PC-9 (cell line): ENCODE results near the gene CD53. TPM values are rescaled to one million over a fixed set of nuclear protein-coding genes. Genes with fewer than 3 reads are reported as not detected.

Experiments
- BruUV-seq: library from RNA; stranded (reverse); fragments of 400-500 nt; replicated peaks from 2 replicates; lab custom pipeline; 2021; lab: Mats Ljungman, UMichigan
- CTCF ChIA-PET: fragments of 300-600 bp; sonication (Branson Sonifier 250); formaldehyde crosslinking; loops from one replicate; lab custom pipeline; 2022; ENCODE audit warnings: antibody characterized with exemption; lab: Charles Lee
- POLR2A ChIA-PET: fragments of 300-600 bp; sonication (Branson Sonifier 250); formaldehyde crosslinking; loops from one replicate; lab custom pipeline; 2022; ENCODE audit warnings: antibody characterized with exemption; ENCODE audit not compliant: unreplicated experiment; lab: Charles Lee
- DNase-seq, 2 experiments: peaks; one replicate each; pipeline versions ENCODE4 v3.0.0 to v3.0.0-alpha.2; 2015 to 2022; ENCODE audit warnings: mixed read lengths in 1 of 2
- H2AFZ ChIP-seq: fragments of 200-600 bp; sonication (generic); 2 replicates; pipeline ENCODE4 v1.8.1; 2017; ENCODE audit warnings: antibody characterized with exemption
- H3F3A ChIP-seq: fragments of 200-600 bp; sonication (generic); 2 replicates; pipeline ENCODE4 v1.8.1; 2017; ENCODE audit warnings: antibody characterized with exemption, mild to moderate bottlenecking, low read depth; ENCODE audit not compliant: insufficient read depth
- H3K27ac ChIP-seq: fragments of 200-600 bp; sonication (generic); 2 replicates; pipeline ENCODE4 v1.6.1; 2016; ENCODE audit warnings: mixed run types
- H3K27me3 ChIP-seq: fragments of 200-600 bp; sonication (generic); 2 replicates; pipeline ENCODE4 v1.6.1; 2016; ENCODE audit warnings: low read depth, mixed run types; ENCODE audit not compliant: insufficient read depth
- H3K36me3 ChIP-seq: fragments of 200-600 bp; sonication (generic); 2 replicates; pipeline ENCODE4 v1.6.1; 2016; ENCODE audit warnings: low read depth, mixed run types
- H3K4me1 ChIP-seq: fragments of 200-600 bp; sonication (generic); replicated peaks from 2 replicates; pipeline ENCODE4 v1.6.1; 2016; ENCODE audit warnings: mixed run types; ENCODE audit not compliant: insufficient read depth
- H3K4me2 ChIP-seq: fragments of 200-600 bp; sonication (generic); 2 replicates; pipeline ENCODE4 v1.6.1; 2017; ENCODE audit warnings: mixed run types
- H3K4me3 ChIP-seq: fragments of 200-600 bp; sonication (generic); 2 replicates; pipeline ENCODE4 v1.6.1; 2016; ENCODE audit warnings: mixed run types
- H3K79me2 ChIP-seq: fragments of 200-600 bp; sonication (generic); 2 replicates; pipeline ENCODE4 v1.6.1; 2017; ENCODE audit warnings: low read depth, mixed run types
- H3K9me2 ChIP-seq: fragments of 200-600 bp; sonication (generic); 2 replicates; pipeline ENCODE4 v1.8.1; 2017; ENCODE audit warnings: mild to moderate bottlenecking; ENCODE audit not compliant: insufficient read depth
- H3K9me3 ChIP-seq: fragments of 200-600 bp; sonication (generic); 2 replicates; pipeline ENCODE4 v1.8.1; 2016; ENCODE audit warnings: low read depth; ENCODE audit not compliant: insufficient read depth
- H4K20me1 ChIP-seq: fragments of 200-600 bp; sonication (generic); 2 replicates; pipeline ENCODE4 v1.8.1; 2017; ENCODE audit not compliant: insufficient read depth
- EZH2 ChIP-seq: fragments of 200-600 bp; sonication (generic); IDR thresholded peaks from 2 replicates; pipeline ENCODE4 v1.8.0; 2017; ENCODE audit warnings: antibody characterized with exemption, low read depth
- intact Hi-C: fragments of 100-400 bp; cut with micrococcal nuclease; formaldehyde crosslinking; loops from one replicate; pipeline ENCODE4 v1.10.0; 2022; ENCODE audit not compliant: unreplicated experiment
- total RNA-seq: library from RNA; stranded (reverse); gene quantifications from 2 replicates; pipeline ENCODE4 v1.2.3, GENCODE V29; 2021
- TF ChIP-seq, protein P1 (sequence below): fragments of 200-600 bp; sonication (generic); conservative IDR thresholded peaks from 2 replicates; pipeline ENCODE4 v1.6.1; 2017; ENCODE audit warnings: mixed run types, antibody characterized with exemption, mild to moderate bottlenecking, moderate library complexity

Gene CD53
- total RNA-seq, 1 experiment from 2014 or later: not detected

DNA sequence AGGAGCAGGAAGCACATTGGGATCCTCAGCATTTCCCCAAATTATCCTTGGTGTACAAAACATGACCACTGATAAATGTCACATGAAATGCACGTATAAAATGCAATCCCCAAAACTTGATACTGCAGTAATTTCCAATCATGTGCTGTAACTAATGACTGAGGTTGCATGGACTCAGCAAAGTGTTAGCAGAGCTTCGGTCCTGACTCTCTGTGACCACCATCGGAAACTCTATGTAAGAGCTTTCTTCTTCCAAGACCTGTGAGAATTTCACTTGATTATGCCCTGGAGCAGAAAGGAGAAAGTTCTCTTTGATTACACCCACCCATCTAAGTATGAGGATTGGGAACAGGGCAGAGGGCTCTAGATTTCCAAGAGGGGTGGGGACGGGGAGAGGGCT, 908 bp downstream of the CD53 start:
- Histone ChIP-seq H3K9me3 (no peaks in the 10 kb centered on the region), H3K27me3 (no peaks in the 10 kb centered on the region; the same call in 1 of the 2 replicates), H2AFZ (no peak overlapping the region), H3K27ac (no peak overlapping the region), H3K4me1 (no peaks in the 10 kb centered on the region), H4K20me1 (no peaks in the 10 kb centered on the region), H3K4me3 (no peak overlapping the region), H3K36me3 (no peaks in the 10 kb centered on the region), H3K9me2 (no peaks in the 10 kb centered on the region), H3K4me2 (no peak overlapping the region), H3K79me2 (no peaks in the 10 kb centered on the region), H3F3A (no peaks in the 10 kb centered on the region)
- intact Hi-C loops: no loop called here
- no peak for DNase-seq
- TF ChIP-seq, protein P1, sequence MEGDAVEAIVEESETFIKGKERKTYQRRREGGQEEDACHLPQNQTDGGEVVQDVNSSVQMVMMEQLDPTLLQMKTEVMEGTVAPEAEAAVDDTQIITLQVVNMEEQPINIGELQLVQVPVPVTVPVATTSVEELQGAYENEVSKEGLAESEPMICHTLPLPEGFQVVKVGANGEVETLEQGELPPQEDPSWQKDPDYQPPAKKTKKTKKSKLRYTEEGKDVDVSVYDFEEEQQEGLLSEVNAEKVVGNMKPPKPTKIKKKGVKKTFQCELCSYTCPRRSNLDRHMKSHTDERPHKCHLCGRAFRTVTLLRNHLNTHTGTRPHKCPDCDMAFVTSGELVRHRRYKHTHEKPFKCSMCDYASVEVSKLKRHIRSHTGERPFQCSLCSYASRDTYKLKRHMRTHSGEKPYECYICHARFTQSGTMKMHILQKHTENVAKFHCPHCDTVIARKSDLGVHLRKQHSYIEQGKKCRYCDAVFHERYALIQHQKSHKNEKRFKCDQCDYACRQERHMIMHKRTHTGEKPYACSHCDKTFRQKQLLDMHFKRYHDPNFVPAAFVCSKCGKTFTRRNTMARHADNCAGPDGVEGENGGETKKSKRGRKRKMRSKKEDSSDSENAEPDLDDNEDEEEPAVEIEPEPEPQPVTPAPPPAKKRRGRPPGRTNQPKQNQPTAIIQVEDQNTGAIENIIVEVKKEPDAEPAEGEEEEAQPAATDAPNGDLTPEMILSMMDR: no peak
- TF ChIP-seq EZH2: no peak
- POLR2A ChIA-PET: no interaction called here
- CTCF ChIA-PET: interaction anchor here (0.5 kb wide), 1 partner anchor 776 kb away, joined by 14 read pairs; no protein-coding TSS in a partner anchor
- BruUV-seq: no TSS peak

DNA sequence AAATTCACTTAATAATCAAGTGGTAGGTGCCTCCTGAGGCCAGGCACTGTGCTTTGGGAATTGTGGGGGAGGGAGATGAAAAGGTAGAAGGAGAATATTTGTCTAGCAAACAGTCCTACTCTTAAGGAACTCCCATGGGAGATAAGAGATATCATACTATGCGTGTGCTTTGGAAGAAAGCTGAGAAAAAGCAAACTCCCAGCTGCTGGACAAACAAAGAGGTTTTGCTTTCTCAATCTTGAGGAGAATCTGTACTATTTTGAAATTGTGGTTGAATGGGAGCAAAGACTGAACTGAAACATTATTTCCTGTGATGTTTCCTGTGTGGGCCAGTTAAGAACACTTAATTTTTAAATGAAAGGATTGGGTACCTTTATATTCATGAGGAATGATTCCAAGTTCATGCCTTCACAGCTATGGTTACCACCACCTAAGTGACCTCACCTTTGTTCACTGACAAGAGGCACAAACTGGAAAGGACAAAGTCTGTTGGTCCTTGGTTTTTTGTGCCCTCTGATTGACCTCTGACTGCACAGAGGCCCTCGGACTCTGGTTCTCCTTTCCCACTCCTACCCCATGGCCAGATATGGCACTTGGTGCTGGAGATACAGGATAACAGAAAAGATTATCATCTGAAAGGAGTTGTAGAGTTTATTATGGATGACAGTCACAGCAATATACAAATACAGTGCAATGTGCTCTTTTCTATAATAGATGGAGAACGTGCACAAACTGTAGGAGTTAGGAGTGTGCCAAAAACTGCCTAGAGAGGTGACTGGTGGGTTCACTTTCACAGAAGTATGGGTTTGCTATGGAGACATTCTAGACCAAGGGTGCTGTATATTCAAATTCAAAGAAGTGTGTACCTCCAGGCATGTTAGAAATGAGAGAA, 1.6 kb downstream of the CD53 start:
- intact Hi-C loops: no loop called here
- POLR2A ChIA-PET: no interaction called here

DNA sequence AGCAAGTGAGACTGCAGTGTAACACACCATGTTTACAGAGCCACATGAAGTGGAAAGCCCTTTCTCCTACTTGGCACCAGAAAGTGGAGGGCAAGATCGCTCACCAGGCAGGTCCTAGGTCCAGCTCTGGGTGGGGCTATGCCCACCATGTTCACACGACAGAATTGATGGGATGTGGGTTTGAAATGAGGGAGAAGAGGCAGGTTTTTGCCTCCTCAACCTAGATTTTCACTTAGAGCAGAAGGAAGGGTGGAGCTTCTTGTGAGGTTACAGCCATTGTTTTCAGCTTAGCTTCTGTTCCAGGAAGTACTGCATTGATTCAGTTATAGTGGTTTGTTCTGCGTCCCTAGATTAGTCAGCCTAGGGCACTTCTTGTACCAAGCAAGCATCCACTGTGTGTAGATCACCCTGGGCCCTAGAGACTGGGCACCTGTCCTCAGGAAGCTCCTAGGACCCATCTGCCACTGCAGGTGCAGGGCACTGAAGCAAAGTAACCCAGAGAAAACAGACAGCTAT, 2.3 kb downstream of the CD53 start:
- no peak for TF ChIP-seq EZH2
- TF ChIP-seq, protein P1: no peak
- ChIA-PET CTCF (no interaction called here), POLR2A (no interaction called here)
- Histone ChIP-seq H3K4me2 (peak overlapping the region; percentile 4; the same call in 1 of the 2 replicates), H3K4me3 (no peak overlapping the region), H3K27ac (no peak overlapping the region), H3F3A (no peaks in the 10 kb centered on the region), H3K9me3 (no peaks in the 10 kb centered on the region), H3K9me2 (no peaks in the 10 kb centered on the region), H3K27me3 (no peaks in the 10 kb centered on the region; the same call in 1 of the 2 replicates), H4K20me1 (no peaks in the 10 kb centered on the region), H3K4me1 (no peaks in the 10 kb centered on the region), H3K79me2 (no peaks in the 10 kb centered on the region), H2AFZ (no peak overlapping the region), H3K36me3 (no peaks in the 10 kb centered on the region)
- BruUV-seq: no TSS peak
- DNase-seq: no peak
- intact Hi-C loops: no loop called here

More for the DNA sequence above, 1.6 kb downstream of the CD53 start:
- no peaks in the 10 kb centered on the region for H3F3A ChIP-seq
- no peak overlapping the region for H3K4me3 ChIP-seq
- TF ChIP-seq, protein P1: no peak
- no peak for DNase-seq
- no peaks in the 10 kb centered on the region; the same call in 1 of the 2 replicates for H3K27me3 ChIP-seq
- H4K20me1 ChIP-seq: no peaks in the 10 kb centered on the region
- BruUV-seq: no TSS peak
- H3K36me3 ChIP-seq: no peaks in the 10 kb centered on the region
- no peaks in the 10 kb centered on the region for H3K79me2 ChIP-seq
- H2AFZ ChIP-seq: no peak overlapping the region
- H3K9me3 ChIP-seq: no peaks in the 10 kb centered on the region
- CTCF ChIA-PET: interaction anchor here (0.5 kb wide), 1 partner anchor 776 kb away, joined by 14 read pairs; no protein-coding TSS in a partner anchor
- no peaks in the 10 kb centered on the region for H3K4me1 ChIP-seq
- H3K4me2 ChIP-seq: peak overlapping the region; percentile 4; the same call in 1 of the 2 replicates
- no peak overlapping the region for H3K27ac ChIP-seq
- no peaks in the 10 kb centered on the region for H3K9me2 ChIP-seq
